Left colon (tissue), 2 donors: ENCODE results near the gene OR4D11. TPM values are rescaled to one million over a fixed set of nuclear protein-coding genes. Genes with fewer than 3 reads are reported as not detected.
"Not testable (repeated sequence)": the region's sequence is repeated elsewhere in the genome, so short reads cannot be mapped to it uniquely, and the experiment has no call there.

Experiments used
- ATAC-seq: fragments of 200-7000 bp; cut with Tn5 transposase; one replicate; pipeline ENCODE4 v1.9.1; 2020; ENCODE audit warnings: mild to moderate bottlenecking, moderate library complexity
- DNase-seq, 2 donors: peaks; one replicate each; pipeline ENCODE4 v3.0.0-alpha.2; 2020
- intact Hi-C, 2 donors: fragments of 100-400 bp; cut with DNase I in 1 of 2; cut with micrococcal nuclease in 1 of 2; formaldehyde crosslinking; loops; one replicate each; pipeline versions ENCODE4 v1.11.2 to v1.14.0; 2022; cut with DNase I, micrococcal nuclease
- long read RNA-seq: library from polyadenylated mRNA; unstranded; transcript quantifications from one replicate; pipeline ENCODE4 v2.0.0, GENCODE V29; 2021
- total RNA-seq, 2 donors: library from RNA; stranded (reverse); fragmentation: NEBNext Ultra II Directional; extraction: Animal tissue kit (Norgen Biotek cat#: 25700); gene quantifications; one replicate each; pipeline ENCODE4 v1.2.1, GENCODE V29; 2021
- donor health status: DM: no; HTN: no; CAD: no.
- donor health status: DM: yes; HTN: yes; CAD: no.

Gene OR4D11
- not detected for total RNA-seq
- long read RNA-seq, result 0 reads

DNA sequence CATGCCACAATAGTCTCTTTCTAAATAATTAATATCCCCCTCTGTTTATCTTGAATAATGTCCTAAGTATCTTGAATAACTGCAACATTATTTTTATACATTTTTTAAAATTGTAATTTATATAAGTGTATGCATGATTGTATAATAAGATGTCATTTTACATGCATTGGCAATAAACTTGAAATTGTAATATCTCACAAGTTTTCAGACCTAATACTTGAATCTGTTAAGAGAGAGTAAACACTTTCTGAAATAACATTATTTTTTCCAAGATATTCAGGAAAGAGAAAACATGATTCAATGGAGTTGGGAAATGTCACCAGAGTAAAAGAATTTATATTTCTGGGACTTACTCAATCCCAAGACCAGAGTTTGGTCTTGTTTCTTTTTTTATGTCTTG lies at the start of gene OR4D11:
TSS of gene OR4D11 (plus strand) at position 301 of the 400 bp plus-strand sequence. CDS start at position 301, 0 bp downstream.
- DNase-seq (no peak), ATAC-seq (no peak)
- intact Hi-C loops, result no loop called here

- DNase-seq (no peak), ATAC-seq (no peak)
- intact Hi-C loops, result no loop called here
Observed at GRCh38 chr11:59456661-59457060, 46.7 kb upstream of the OR4D11 start, which contains the start of gene OR4D6. Gene OR4D6, plus strand, starts transcription at chr11:59456961. Its CDS starts 0 bp downstream, at chr11:59456961.

GRCh38 chr11:59459916-59460315 lies 43.5 kb upstream of the OR4D11 start:
- ATAC-seq, result no peak
- intact Hi-C loops, result no loop called here

DNA sequence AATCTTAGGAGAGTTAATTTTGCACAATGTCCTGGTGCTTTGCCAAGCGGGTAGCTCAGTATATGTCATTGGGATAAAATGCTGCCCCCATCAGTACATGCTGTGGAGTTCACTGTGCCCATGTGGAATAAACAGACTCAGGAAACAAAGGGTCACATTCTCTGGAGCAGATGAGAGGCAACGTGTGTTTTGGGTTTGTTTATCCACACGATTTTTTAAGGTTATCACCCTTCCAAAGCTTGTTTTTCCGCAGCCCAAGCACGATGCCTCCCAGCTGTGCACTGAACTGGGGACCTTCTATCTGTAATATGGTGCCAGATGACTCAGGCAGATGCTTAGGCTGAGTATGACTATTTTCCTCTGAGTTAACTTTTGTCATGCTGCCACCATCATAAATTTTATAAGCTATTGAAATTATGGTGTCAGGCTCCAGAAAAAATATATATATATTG lies 40.2 kb upstream of the OR4D11 start:
- no peak for ATAC-seq
- intact Hi-C loops, result no loop called here
- DNase-seq, result peak in 1 of 2 donors; percentile 4

More at GRCh38 chr11:59459916-59460315, 43.5 kb upstream of the OR4D11 start:
- no peak for DNase-seq

GRCh38 chr11:59473015-59473414 lies 30.4 kb upstream of the OR4D11 start, which contains the start of gene OR4D10:
Gene OR4D10, plus strand, starts transcription at chr11:59473315. Its CDS starts 4,115 bp downstream, at chr11:59477430.
- no peak for DNase-seq
- no peak for ATAC-seq
- intact Hi-C loops, result no loop called here

DNA sequence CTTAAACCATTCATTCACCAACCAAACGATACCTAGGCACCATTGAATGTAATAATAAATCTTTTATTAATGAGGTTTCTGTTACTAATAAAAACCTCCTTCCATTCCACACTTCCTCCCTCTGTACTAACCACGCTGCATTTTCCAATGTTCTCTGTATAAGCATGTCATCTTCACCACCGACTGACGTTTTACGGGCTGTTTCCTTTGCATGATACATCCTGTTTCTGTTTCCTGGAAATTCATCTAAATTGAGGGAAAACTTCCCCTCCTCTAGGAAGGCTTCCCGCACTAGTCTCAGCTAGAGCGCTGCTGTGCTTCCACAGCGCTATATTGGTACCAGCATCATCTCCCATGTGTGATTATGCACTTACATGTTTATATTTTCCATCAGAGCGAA lies 28.2 kb upstream of the OR4D11 start:
- DNase-seq (no peak), ATAC-seq (no peak)
- intact Hi-C loops, result no loop called here

DNA sequence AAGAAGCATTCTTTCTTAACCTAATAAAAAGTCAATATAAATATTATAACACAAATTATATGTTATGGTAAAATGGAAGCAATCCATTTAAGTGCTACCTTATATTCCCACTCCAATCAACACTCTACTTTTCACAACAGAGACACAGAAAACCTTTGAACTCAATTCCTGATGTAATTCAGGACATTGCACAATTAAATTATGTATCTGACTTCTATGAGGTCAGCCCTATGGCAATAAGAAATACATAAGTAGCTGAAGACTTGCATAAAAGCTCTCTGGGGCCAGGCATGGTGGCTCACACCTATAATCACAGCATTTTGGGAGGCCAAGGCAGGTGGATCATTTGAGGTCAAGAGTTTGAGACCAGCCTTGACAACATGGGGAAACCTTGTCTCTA lies 23.5 kb upstream of the OR4D11 start:
- DNase-seq (no peak), ATAC-seq (no peak)
- intact Hi-C loops, result no loop called here

DNA sequence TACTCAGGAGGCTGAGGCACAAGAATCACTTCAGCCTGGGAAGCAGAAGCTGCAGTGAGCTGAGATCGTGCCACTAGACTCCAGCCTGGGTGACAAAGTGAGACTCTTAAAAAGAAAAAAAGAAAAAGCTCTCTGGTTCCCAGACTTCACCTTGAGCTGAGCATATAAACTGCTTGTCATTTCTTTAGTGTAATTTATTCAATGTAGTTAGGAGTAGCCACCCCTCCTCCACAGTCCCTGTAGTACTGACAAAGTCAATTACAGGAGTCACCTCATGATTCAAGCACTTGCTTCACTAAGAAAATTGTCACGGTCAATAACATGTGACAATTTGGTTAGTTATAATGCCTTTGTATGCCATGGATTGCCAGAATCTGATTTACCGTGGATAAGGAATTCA lies 23.0 kb upstream of the OR4D11 start:
- DNase-seq (no peak), ATAC-seq (no peak)
- intact Hi-C loops, result no loop called here

- DNase-seq (no peak), ATAC-seq (no peak)
- intact Hi-C loops, result no loop called here
Observed at GRCh38 chr11:59501931-59502330, 1.4 kb upstream of the OR4D11 start.

DNA sequence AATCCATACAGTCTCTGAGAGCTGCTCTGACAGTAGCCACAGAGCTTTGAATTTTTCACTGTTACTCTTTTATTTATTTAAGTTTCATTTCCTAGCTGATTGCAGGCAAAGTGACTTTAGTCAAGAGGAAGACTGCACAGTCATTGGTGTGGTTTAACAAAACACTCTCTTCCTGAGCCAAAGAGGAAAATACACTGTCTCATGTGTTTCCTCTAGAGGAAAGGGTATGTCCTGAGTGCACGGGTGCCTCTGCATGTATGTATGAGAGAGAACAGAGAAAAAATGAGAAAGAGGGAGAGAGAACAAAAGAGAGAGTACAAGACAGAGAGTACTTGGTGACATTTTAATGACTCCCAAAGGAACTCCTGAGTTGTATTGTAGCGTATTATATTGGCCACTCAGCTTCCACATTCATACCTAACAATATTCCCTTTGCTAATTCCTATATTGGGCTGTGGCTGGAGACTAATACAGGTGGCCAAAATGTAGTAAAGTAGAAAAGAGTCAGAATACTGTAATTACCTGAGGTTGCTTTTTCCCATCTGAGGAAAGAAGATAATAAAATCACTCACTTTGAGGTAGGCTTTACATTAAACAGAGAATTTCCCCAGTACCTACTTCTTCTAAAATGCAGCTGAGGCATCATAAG lies 7.7 kb downstream of the OR4D11 start, which contains the start of gene OR4D9:
TSS of gene OR4D9 (plus strand) at position 599 of the 649 bp plus-strand sequence. CDS start 3,374 bp downstream, outside the sequence.
- intact Hi-C loops, result no loop called here
- ATAC-seq, result no peak
- no peak for DNase-seq

DNA sequence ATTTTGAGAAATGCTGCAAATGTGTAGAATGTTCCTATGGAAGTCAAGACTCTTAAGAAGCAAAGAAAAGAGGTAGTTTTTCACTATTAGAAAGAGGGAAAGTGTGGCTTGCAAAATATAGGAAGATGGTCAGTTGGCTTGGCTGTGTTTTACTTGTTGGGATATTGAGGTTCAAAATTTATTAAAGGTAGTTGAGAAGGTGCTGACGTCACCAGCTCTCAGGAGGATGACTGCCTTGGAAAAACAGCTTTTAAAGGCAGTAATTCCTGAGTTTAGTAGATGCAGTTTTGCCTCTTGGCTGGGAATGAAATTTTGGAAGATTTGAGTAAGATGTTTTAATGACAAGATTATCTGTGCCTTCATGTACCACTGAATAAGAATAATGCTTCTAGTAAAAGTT lies 8.3 kb downstream of the OR4D11 start:
- DNase-seq, result no peak
- intact Hi-C loops, result no loop called here
- ATAC-seq, result no peak

- ATAC-seq, DNase-seq, intact Hi-C loops: not testable (repeated sequence)
Observed at GRCh38 chr11:59520139-59520538, 16.8 kb downstream of the OR4D11 start.

- DNase-seq (no peak), ATAC-seq (no peak)
- intact Hi-C loops, result no loop called here
Observed at GRCh38 chr11:59520741-59521140, 17.4 kb downstream of the OR4D11 start.

- ATAC-seq, result no peak
- no peak for DNase-seq
- intact Hi-C loops, result no loop called here
Observed at GRCh38 chr11:59523541-59523940, 20.2 kb downstream of the OR4D11 start.

DNA sequence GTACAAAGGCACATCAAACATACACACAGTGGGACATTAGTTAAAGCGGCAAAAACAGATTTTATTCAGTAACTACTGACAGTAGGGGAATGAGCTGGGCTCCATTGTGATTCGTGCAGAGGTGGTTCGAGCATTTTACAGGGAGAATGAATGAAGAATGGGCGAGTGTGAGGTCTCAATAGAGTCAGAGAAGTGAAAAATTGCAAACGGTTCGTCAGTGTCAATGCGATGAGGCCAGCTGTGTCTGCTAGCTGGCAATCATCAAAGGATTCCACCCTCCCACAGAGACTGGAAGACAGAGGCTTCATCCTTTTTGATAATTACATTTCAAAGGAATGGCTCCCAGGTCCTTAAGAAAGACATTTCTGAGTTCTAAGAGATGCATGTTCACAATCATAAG lies 25.3 kb downstream of the OR4D11 start:
- no peak for DNase-seq
- intact Hi-C loops, result no loop called here
- ATAC-seq, result no peak

DNA sequence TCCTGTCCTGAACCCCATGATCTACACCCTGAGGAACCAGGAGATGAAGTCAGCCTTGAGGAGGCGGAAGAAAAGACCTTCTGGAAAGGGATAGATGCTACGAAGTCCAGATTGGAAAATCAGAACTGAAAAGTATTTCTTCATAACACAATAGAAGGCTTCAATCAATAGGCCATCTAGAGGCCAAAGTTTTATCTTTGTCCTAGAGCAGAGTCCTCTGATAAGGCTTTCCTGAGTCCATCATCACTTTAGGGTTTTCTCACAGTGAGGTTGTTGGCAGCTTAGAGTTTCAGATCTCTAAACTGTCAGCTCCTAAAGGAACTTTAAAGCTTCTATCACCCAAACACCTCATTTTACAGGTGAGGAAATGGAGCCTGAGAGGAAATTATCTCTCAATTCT lies 29.2 kb downstream of the OR4D11 start:
- DNase-seq, result no peak
- no peak for ATAC-seq
- intact Hi-C loops, result no loop called here

GRCh38 chr11:59534676-59535075 lies 31.3 kb downstream of the OR4D11 start:
- ATAC-seq (no peak), DNase-seq (no peak)
- intact Hi-C loops, result loop anchor here in 1 of 2 donors (5.0 kb wide), 2 partner anchors 78 to 143 kb away; no protein-coding TSS in a partner anchor

DNA sequence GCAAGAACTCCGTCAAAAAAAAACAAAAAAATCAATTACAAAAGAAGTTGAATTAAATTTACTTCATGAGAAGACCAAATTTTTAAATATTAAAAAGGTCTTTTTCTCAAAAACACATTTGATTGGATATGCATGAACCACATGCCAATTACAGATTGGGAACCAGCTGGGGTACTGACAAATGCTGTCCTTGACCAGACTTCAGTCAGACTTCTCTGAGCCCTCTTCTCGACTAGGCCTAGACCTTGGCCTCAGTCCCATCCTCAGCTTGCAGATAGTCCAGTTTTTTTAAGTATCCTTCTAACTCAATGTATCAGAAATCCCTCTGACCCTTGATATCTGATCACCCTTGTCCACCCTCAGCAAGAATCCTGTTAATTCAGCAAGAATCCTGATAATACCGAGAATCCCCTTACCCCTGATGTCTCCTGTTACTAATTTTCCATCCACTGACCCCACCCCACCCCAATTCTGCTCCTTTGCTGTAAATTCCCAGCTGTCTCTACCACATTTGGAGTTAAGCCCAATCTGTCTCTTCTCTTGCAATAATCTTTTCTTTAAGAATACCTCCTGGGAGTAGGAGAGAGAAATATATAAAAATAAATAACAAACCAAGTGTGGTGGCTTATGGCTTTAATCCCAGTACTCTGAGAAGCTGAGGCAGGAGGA lies 38.9 kb downstream of the OR4D11 start:
- intact Hi-C loops, result no loop called here
- no peak for ATAC-seq
- DNase-seq, result no peak

DNA sequence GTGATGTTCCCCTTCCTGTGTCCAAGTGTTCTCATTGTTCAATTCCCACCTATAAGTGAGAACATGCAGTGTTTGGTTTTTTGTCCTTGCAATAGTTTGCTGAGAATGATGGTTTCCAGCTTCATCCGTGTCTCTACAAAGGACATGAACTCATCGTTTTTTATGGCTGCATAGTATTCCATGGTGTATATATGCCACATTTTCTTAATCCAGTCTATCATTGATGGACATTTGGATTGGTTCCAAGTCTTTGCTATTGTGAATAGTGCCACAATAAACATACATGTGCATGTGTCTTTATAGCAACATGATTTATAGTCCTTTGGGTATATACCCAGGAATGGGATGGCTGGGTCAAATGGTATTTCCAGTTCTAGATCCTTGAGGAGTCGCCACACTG lies 40.3 kb downstream of the OR4D11 start:
- intact Hi-C loops, DNase-seq, ATAC-seq: not testable (repeated sequence)

- intact Hi-C loops, result no loop called here
- ATAC-seq (no peak), DNase-seq (no peak)
Observed at GRCh38 chr11:59544869-59545178, 41.4 kb downstream of the OR4D11 start.
